ENCODE results near the gene CLCA1.

The CLCA1 gene, protein sequence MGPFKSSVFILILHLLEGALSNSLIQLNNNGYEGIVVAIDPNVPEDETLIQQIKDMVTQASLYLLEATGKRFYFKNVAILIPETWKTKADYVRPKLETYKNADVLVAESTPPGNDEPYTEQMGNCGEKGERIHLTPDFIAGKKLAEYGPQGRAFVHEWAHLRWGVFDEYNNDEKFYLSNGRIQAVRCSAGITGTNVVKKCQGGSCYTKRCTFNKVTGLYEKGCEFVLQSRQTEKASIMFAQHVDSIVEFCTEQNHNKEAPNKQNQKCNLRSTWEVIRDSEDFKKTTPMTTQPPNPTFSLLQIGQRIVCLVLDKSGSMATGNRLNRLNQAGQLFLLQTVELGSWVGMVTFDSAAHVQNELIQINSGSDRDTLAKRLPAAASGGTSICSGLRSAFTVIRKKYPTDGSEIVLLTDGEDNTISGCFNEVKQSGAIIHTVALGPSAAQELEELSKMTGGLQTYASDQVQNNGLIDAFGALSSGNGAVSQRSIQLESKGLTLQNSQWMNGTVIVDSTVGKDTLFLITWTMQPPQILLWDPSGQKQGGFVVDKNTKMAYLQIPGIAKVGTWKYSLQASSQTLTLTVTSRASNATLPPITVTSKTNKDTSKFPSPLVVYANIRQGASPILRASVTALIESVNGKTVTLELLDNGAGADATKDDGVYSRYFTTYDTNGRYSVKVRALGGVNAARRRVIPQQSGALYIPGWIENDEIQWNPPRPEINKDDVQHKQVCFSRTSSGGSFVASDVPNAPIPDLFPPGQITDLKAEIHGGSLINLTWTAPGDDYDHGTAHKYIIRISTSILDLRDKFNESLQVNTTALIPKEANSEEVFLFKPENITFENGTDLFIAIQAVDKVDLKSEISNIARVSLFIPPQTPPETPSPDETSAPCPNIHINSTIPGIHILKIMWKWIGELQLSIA
- total RNA-seq, result 0 reads per million in 4 experiments

DNA sequence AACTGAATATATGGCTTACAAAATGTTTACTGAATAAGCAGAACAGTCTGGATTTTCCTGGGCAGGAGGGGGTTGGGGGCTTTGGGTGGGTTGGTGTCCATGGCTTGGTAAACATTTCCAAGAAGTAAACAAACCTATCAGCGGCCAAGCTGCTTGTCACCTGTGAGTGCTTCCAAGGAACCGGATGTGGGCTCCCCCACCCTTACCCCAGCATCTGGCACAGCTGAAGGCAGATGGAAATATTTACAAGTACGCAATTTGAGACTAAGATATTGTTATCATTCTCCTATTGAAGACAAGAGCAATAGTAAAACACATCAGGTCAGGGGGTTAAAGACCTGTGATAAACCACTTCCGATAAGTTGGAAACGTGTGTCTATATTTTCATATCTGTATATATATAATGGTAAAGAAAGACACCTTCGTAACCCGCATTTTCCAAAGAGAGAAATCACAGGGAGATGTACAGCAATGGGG is at the start of gene CLCA1:
Gene CLCA1 (plus strand): TSS at position 427 of the 477 bp plus-strand sequence. CDS start 45 bp downstream, at position 472.
- no peak for DNase-seq

DNA sequence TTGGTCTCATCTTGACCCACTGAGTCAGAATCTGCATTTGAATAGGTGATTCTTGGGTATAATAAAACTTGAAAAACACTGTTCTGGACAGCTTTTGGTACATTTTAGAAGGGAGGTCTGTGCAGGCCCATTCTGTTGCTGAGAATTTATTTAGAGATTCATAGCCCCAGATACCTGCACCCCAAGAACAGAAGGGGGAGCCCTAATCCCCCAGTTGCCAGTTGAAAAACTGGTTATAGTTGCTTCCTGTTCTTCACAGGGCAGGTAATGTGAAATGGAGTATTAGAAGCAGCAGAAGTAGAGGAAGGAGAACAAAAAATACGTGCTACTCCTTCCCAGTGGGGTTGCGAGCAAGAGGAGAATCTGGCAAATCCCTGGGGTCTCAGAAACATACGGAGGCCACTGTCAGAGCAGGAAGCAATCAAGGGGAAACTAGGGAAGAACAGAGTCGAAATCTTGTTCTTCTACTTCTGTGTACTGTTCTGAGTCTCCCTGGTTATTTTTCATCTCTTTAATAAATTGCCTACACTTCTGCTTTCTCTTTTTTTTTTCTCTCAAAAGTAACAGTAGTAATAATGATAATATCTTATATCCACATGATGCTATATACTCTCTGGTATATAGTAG is 49.3 kb upstream of the CLCA1 start:
- DNase-seq, result no peak

DNA sequence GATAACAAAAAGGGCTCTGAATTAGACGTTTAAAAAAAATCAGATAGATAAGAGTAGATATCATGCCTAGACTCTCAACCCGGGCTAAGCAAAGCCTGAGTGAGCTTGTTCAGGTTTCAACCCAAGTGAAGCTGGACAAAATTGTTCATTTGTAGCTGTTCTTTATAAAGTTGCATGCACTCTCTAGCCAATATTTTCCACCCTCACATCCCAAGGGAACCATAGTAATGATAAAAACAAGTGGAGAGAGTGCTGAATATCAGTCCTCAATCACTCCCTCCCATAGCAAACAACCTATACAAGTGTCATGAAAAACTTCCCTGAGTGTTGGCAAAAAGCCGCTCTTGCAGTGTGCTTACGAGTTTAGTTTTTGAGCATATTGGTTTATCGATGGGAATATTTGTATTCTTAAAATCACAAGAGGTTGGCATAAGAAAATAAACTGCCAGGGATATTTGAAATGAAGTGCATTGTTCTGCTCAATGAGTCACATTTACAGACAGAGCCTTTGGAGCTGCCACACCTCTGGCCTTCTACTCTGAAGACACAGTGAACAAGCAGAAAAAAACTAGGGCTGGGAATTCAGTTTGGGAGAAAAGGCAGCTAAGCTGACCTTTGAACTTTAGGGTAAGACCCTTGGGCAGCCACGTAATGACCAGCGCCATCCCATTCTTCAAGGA is 47.0 kb upstream of the CLCA1 start:
- DNase-seq, result no peak

- no peak for DNase-seq
Observed at GRCh38 chr1:86423473-86423872, 45.3 kb upstream of the CLCA1 start.

GRCh38 chr1:86423873-86424272 is 44.9 kb upstream of the CLCA1 start, which contains the start of gene CLCA2:
TSS of gene CLCA2 (plus strand) at chr1:86424171. CDS start at chr1:86424248, 77 bp downstream.
- DNase-seq, result no peak

GRCh38 chr1:86429122-86429725 is 39.5 kb upstream of the CLCA1 start:
- no peak for DNase-seq

GRCh38 chr1:86429835-86430234 is 38.9 kb upstream of the CLCA1 start:
- DNase-seq, result no peak

GRCh38 chr1:86430376-86430775 is 38.4 kb upstream of the CLCA1 start:
- no peak for DNase-seq

DNA sequence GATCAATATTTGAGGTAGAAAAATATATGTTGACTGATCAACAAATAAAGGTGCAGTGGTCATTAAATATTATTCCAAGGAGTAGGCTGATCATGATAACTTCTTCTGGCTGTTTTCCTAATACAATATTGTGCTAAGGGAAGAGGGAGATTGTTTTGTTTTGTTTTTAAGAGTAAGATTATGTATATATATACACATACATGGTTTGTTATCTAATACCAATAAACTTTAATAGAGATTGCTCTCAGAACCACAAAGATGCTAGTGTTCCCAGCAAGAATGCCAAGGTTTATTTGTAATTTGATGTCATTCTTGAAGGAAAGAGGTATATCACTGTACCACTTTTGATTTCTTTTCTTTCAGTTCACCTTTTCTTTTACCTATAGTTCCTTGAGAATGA is 34.7 kb upstream of the CLCA1 start:
- DNase-seq, result no peak

- no peak for DNase-seq
Observed at GRCh38 chr1:86435327-86435726, 33.4 kb upstream of the CLCA1 start.

GRCh38 chr1:86436041-86436440 is 32.7 kb upstream of the CLCA1 start:
- no peak for DNase-seq

- DNase-seq, result peak; percentile 6
Observed at GRCh38 chr1:86441581-86441980, 27.1 kb upstream of the CLCA1 start.

DNA sequence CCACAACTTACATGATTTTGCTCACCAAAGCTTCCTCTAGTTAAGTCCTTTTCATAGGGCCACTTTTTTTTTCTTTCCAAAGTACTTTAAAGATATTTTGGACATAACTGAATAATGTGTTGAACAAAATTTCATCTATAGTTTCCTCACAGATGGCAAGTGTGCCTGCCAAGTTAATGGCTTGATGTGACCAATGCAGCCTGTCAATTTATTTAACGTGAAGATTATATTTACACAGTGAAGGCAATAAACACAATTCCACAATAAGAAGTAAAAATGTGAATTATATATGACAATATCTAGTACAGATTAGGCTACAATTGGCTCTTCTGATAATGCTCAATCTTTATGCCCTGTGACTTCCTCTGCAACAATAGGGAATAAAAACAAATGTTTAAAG is 26.7 kb upstream of the CLCA1 start:
- DNase-seq, result no peak

- no peak for DNase-seq
Observed at GRCh38 chr1:86445919-86446318, 22.8 kb upstream of the CLCA1 start.

DNA sequence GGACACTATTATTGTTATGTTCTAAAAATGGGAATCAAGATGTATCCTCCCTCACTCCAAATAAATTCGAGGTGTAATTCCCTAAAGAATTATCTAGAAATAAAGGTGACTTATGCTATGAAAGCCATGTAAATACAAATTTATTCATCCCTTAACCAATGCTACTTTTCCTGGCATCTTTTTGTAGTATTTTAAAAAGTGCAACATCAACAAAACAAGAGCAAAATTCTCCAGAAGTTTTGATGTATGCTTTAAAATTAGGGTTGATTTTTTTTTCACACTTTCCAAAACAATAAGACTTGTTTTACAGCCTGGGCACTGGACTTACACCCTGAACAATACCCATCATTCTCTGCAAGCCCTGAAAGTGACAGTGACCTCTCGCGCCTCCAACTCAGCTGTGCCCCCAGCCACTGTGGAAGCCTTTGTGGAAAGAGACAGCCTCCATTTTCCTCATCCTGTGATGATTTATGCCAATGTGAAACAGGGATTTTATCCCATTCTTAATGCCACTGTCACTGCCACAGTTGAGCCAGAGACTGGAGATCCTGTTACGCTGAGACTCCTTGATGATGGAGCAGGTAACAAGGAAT is 21.4 kb upstream of the CLCA1 start:
- DNase-seq, result no peak

DNA sequence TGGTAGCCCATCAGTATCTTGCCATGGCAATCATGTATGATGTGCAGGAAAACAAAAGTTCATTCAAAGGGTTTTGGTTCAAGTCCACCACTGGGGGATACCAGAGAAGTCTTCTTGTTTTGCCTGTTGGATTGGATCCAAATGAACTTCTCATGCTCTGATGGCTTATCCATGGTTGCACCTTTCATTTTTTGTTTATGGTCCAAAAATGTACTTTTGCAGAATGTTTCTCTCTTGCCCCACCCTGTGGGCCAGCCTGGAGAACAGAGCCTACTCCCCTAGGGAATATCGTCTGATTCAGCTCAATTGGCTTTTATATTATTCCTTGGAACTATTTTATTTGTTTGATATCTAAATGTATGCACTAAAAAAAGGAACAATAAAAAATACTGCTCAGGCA is 20.1 kb upstream of the CLCA1 start:
- no peak for DNase-seq

GRCh38 chr1:86449103-86449502 is 19.6 kb upstream of the CLCA1 start:
- no peak for DNase-seq

GRCh38 chr1:86450847-86451246 is 17.9 kb upstream of the CLCA1 start:
- no peak for DNase-seq

DNA sequence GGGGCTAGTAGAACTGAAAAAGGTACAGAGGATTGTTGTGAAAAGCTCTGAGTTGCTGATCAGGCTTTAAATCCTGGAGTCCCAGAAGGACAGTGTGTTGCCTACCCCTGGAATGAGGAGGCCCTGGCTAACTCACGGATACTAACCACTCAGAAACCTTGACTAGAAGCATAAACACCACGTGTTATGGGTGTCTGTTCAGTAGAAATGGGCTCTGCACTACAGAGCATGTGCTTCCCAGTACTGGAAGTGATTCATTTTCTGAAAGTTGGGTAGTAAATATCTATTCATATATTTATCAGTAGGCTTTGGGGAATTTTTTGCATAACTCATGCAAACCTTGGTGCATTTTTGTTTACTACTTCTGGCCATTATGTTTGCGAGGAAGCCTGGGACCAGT is 15.1 kb upstream of the CLCA1 start:
- no peak for DNase-seq

GRCh38 chr1:86455073-86455472 is 13.7 kb upstream of the CLCA1 start:
- DNase-seq, result no peak

- no peak for DNase-seq
Observed at GRCh38 chr1:86460998-86461397, 7.7 kb upstream of the CLCA1 start.

DNA sequence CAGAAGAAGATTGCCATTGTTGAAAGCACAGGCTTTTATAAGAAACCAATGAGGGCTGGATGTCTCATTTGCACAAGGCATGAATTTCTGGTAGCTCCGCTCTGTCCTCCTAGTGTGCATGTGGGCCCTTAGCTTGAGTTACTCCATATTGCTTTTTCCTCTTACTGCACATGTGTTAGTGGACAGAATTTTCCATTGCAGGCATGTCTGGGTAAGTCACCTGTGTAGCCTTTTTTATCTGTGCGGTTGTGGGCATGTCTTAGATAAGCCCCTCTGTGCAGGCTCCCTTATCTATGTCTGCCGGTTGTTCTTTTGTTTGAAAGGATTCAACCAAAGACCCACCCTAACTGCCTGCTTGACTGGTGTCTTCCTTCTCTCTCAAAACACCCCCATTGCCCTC is 7.2 kb upstream of the CLCA1 start:
- no peak for DNase-seq

All from effector CD8-positive, alpha-beta T cell (primary cell).